ENCODE data around the gene CD300LF. TPM values are rescaled to one million over a fixed set of nuclear protein-coding genes. Genes with fewer than 3 reads are reported as not detected.

CD300LF gene
- total RNA-seq, result not detected in 2 replicates

DNA sequence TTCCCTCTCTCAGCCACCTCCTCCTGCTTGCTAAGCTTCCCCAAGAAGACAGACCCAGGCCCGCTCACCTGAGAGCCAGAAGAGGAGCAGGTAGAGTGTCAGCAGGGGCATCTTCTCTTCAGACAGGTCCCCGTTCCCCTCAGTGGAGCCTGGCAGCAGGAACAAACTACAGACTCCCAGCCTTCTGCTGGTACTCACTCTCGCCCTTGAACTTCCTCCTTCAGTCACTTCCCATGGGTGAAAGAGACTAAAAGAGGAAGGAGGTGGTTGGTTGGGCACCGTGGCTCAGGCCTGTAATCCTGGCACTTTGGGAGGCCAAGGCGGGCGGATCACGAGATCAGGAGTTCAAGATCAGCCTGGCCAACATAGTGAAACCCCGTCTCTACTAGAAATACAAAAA, at the start of gene CD300LF:
Gene CD300LF, minus strand, starts transcription at position 168 of the 400 bp plus-strand sequence. Its CDS starts 57 bp downstream, at position 111.
- no peak for DNase-seq (ENCODE audit: low read depth in 2 of 2)

DNA sequence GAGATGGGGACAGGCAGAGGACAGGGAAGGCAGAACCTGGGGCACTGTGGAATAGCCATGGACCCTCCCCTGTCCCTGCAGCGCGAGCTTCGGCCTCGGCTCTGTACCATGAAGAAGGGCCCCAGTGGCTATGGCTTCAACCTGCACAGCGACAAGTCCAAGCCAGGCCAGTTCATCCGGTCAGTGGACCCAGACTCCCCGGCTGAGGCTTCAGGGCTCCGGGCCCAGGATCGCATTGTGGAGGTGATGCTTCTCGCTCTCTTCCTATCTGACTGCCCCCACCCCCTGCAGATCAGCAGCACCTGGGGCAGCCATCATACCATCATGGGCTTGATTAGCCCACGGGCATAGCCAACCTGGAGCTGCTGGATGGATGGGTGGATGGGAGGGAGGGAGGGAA, 49.2 kb upstream of the CD300LF start:
- no peak for DNase-seq (ENCODE audit: low read depth in 2 of 2)

DNA sequence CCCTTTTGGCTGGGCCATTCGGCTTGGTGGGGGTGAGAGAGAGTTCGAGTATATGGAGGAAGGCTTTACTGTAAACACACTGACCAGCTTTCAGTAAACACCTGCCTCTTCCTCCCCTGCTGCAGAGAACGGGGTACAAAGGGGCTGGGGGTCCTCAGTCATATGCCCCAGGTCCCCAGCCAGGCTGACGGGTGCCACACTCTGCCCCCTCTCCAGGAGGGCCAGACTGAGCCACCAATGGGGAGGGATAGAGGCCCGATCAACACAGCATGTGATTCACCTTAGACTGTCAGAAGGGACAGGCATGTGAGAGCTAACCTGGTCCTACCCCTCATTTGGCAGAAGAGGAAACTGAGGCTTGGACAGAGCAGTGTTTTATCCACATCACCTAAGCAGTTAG, 48.7 kb upstream of the CD300LF start:
- DNase-seq (ENCODE audit: low read depth in 2 of 2), result no peak

DNA sequence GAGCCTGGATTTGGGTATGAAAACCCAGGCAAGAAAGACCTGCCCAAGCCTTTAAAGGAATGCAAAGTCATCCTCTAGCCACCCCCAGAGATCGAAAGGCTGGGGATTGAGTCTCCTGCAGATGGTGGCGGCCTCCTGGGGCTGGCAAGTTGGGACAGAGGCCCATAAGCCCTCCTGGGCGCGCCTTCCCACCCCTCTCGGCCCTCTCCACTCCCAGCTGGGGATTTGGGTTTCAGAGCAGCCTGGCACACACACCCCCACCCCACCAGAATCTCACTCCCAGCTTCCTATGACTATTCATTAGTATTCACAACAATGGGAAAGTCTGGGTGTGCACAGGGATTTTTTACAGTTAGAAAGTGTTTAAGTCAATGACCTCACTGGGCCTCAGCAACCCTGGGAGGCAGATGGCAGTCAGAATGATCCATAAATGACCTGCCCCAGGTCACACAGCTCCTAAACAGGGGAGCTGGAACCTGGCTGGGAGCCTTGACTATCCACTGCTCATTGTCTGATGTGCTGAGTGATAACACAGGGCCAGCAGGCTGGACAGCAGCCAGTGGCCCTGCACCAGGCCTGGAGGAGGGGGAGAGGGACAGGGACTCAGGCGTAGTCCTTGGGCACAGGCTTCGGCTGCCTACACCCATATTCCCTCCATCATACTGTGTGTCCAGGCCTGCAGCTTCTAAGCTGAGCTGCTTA, 47.8 kb upstream of the CD300LF start:
- DNase-seq (ENCODE audit: low read depth in 2 of 2), result peak in 1 of 2 donors; percentile 72

DNA sequence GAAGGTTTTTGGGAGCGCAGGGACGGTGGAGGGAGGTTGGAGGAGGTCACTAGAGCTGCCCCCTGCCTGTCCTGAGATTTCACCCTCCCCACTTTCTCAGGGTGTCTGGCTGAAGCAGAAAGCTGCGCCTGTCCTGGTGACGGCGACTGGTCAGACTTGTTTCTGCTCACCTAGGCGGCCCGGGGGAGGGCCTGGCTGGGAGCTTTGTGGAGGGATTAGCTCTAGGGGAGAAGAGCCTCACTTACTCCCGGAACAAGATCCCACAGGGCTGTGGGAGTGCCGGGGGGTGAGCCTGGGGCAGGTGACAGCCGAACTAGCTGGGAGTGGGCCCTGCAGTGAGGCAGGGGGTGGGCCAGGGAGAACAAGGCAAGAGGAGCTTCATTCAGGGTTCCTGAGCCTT, 47.2 kb upstream of the CD300LF start:
- no peak for DNase-seq (ENCODE audit: low read depth in 2 of 2)

DNA sequence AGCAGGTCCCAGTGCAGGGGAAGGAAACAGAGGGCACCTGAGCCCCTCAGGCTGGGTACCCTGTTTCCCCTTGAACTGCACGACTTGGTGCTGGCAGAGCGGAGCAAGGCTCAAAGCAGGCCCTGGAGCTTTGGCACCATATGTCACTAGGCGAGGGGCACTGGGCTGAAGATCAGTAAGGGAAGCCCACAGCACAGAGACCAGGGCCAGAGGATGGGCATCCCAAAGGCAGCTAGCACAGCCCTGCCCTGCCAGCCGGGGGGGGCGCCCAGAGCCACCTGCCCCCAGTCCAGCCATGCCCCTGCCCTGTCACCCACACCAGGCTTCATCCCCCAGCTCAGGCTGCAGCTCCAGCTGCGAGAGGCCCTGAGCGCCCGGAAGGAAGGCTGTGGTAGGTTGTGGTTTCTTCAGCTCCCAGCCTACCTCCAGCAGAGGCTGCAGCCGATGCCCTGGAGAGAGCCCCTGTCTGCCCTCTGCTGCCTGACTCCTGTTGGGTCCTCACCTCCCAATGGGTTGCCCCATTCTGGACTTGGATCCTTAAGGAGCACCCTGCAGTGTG, 46.6 kb upstream of the CD300LF start:
- DNase-seq (ENCODE audit: low read depth in 2 of 2), result no peak

DNA sequence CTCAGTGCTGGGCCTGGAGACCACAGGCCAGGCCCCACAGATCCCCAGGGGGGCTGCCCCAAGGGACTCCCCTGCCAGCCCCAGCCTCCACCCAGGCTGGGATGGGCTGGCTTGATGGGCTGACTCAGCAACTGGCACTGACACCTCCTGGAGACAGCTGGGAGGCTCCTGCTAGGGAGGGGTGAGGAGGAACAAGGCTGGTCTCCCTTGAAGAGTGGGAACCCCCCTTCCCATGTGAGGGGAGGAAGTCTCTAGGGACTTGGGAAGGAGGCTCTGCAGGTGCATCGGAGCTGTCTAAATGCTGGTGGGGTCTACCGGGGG, 46.1 kb upstream of the CD300LF start:
- no peak for DNase-seq (ENCODE audit: low read depth in 2 of 2)

DNA sequence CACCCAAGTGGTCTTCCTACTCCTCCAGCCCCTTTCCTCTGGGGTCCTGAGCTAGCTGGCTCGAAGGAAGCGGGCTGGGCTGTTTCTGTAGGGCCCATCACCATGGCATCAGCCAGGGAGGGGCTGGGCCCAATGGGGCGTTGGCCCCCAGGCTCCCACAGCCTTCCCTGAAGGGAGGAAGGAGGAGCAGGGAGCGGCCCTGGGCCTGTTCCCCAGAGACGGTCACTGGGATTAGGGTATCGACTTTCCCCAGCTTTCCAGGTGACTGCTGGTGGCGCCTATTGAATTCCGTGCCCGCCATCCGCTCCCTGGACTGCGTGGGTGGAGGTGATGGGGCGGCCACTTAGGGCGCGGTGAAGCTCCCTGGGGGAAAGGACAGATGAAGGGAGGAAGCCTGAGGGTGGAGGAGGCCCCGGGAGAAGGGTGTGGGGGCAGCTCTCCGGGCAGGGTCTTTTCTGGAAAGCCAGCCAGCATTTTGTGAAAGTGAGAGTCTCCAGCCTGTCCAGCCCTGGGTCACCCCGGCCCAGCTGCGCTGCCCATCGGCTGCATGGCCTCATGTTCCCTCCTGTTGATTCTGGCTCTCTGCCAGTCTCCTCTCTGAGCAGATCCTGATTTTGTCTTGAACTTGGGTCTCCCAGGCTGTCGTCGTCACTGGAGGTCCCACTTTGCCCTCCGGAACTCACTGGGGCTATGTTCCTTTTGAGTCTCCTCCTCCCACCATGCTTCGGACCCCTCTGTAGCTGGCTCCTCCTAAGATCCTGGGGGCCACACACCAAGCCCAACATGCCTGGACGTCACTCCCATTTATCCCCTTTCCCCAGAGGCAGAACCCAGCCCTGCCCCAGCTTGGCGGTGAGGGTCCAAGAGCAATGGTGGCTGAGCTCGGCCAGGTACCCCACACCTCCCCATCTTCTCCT, 45.5 kb upstream of the CD300LF start:
- peak in 1 of 2 donors; percentile 36 for DNase-seq (ENCODE audit: low read depth in 2 of 2)

DNA sequence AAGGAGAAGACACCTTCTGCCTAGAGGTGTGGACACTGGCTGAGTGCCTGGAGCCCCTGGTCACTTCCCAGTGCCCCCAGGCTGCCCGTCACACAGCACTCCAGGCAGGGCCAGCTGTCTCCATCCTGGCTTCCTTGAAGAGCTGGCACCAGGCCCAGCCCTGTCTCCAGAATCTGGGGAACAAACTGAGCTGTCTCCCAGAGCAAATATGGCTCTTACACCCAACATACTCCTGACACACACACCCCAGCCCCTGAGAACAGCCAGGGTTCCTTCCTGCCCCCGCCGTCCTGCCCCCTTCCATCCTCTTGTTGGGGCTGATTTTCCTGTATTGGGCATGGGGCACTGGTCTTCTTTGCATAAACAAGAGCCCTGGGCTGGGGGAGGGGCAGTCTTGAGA, 44.8 kb upstream of the CD300LF start:
- no peak for DNase-seq (ENCODE audit: low read depth in 2 of 2)

DNA sequence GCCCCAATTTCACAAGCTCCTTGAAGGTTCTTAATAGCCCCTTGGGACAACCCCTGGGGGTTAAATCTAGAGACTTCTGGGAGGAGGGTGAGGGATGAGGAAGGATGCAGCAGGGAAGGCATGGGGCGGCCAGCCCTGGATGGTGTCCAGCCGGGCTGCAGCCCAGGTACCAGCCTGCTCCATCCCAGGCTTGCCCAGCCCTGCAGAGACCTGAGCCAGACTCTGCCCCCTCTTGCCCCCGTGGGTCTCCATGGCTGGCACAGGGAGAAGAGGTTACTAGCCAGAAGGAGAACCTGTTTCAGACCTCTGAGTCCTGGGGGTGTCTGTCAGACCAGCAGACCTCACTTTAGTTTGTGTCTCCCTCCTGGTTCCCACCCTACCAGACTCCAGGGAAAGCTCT, 44.2 kb upstream of the CD300LF start:
- no peak for DNase-seq (ENCODE audit: low read depth in 2 of 2)

DNA sequence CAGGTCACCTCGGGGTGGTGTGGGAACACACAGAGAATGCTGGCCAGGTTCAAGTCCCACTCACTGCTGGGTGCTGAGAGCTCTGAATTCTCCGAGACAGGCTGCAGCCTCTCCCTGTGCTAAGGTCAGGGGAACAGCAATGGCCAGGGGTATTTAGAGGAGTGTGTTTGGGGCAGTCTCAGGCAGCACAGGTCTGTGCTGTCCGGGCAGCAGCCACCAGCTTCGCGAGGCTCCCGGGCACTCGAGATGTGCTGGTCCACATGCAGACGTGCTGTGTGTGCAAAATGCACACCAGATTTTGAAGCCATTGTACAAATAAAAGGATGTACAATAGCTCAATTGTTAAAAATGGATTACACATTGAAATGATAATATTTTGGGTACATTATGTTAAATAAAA, 42.8 kb upstream of the CD300LF start:
- DNase-seq (ENCODE audit: low read depth in 2 of 2), result no peak

DNA sequence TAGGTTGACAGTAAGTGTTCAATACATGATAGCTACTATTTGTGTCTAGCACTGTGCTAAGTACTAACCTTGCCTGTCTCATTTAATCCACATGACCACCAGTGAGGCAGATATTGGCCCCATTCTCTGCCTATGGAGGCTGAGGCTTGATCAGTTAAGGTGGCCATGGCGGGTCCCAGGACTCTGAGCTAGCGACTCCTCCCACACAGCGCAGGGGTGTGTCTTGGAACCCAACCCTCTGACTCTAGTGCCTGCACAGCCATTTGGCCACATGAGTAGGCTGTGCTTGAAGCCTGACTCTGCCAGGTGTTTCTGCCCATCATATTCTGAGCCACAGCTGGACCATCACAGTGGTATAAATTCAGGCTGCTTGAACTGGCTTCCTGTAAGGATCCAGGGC, 42.1 kb upstream of the CD300LF start:
- DNase-seq (ENCODE audit: low read depth in 2 of 2), result no peak

DNA sequence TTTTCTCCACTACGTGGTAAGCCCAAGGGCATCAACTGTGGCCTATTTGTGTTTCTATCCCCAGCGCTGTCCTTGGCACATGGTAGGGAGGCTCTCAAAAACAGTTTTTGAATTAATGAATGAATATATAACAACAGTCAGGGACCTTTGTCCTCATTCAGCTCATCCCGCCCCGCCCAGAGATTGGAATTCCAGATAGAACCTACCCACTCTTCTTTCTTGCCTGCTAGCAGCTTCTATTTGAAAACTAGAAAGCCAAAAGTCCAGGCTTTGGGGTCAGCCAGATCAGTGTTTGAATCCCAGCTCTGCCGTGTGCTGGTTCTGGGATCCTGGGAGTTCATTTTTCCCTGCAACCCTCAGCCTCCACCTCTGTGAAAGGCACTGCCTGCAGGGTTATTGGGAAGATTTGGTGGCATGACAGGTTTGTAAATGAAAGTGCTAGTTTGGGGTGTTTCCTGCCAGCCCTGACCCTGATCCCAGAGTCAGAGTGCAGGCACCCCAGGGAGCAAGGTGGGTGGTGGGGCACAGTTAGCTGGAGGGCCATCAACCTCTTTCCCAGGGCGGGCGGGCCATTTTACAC, 40.2 kb upstream of the CD300LF start:
- DNase-seq (ENCODE audit: low read depth in 2 of 2), result no peak

DNA sequence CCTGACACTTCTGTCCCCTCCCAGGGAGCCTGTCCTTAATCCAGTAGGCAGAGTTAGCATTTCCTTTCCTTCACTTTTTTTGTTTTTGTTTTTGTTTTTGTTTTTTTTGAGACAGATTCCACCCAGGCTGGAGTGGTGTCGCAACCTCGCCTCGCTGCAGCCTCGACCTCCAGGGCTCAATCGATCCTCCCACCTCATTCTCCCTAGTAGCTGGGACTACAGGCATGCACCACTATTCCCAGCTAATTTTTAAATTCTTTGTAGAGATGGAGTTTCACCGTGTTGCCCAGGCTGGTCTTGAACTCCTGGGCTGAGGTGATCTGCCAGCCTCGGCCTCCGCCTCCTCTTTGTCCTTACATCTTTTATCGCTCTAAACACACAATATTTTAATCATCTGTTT, 39.7 kb upstream of the CD300LF start:
- no peak for DNase-seq (ENCODE audit: low read depth in 2 of 2)

DNA sequence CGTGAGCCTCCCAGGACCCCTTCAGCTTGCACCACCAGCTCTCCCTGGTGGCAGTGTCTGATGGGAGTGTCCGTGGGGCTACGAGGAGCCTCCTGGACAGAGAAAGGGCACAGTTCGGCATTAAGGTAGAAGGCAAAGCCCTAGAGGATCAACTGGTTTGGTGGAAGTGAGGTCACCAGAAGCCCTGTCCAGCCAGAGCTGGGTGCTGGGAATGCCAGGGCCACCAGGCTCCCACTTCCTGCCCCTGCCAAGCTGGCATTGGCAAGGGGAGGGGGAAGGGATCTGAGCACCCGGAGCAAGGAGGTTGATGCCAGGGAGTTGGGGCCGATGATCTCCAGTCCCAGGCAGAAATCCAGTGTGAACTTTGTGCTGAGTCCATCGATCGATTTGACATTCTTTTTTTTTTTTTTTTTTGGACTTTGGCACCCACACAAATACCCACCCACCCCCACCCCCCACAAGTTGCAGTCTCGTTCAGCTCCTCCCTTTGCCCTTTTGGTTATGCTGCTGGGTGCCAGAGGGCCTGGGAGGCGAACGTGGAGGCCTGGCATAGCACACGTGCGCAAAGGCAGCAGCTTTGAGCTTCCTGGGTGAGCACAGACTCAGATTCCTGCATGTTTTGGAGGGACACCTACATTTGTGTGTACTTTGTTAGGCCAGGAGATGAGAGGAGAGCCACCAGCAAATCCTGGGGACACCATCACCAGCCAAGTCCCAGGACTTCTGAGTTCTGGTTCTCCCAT, 37.8 kb upstream of the CD300LF start:
- DNase-seq (ENCODE audit: low read depth in 2 of 2), result no peak

DNA sequence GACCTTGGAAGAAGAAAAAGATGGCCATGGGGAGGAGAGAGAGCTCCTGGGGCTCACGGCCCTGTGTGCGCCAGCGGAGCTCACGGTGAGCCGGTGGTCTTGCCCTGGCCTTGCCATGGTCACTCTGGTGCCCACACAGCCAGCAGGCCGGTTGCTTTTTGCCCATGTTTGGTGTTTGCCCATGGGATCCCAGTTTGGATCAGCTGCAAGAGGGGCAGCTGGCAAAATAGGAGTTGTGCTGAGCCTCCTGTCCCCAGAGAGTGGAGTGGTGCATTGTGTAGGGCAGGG, 37.3 kb upstream of the CD300LF start:
- DNase-seq (ENCODE audit: low read depth in 2 of 2), result no peak

DNA sequence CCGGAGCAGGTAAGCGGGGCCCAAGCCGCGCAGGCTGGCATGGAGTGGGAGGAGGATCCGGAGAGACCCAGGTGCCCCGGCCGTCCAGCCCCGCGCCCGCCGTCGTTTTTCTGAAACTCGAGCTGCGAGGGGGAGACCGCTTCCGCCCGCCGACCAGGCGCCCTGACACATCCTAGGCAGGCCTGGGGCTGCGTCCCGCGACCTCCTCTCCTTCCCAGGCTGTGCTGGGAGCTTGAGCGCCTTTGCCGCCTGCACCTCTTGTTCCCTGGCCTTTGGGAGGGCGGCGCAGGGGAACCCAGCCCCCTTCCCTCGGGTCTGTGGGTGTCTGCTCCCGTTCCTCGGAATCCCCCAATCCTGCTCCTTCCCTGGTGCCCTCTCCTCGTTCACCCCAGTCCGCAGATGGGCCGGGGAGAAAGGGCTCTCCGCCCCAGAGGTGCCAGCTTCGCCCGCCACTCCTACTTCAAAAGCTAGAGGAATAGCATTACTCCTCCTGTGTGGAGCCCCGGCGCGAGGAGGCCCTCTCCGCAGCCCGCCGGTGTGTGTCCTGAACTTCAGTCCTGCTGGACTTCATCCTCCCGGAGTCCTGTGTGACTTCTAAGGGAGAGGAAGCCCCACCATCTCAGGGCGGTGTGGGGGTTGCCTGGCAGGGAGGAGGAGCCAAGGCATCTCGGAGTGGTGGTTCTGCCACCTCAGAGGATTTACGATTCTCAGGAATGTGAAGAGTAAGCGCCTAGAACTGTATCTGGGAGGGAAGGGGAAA, 36.7 kb upstream of the CD300LF start:
- DNase-seq (ENCODE audit: low read depth in 2 of 2), result no peak

DNA sequence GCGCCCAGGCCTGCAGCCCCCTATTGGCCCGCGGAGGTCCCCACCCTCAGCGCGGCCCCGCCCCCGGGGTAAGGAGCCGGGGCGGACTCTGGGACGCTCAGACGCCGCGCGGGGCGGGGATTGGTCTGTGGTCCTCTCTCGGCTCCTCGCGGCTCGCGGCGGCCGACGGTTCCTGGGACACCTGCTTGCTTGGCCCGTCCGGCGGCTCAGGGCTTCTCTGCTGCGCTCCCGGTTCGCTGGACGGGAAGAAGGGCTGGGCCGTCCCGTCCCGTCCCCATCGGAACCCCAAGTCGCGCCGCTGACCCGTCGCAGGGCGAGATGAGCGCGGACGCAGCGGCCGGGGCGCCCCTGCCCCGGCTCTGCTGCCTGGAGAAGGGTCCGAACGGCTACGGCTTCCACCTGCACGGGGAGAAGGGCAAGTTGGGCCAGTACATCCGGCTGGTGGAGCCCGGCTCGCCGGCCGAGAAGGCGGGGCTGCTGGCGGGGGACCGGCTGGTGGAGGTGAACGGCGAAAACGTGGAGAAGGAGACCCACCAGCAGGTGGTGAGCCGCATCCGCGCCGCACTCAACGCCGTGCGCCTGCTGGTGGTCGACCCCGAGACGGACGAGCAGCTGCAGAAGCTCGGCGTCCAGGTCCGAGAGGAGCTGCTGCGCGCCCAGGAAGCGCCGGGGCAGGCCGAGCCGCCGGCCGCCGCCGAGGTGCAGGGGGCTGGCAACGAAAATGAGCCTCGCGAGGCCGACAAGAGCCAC, 36.0 kb upstream of the CD300LF start, which contains the start of gene NHERF1:
Gene NHERF1, plus strand, starts transcription at position 100 of the 750 bp plus-strand sequence. Its CDS starts 219 bp downstream, at position 319.
- DNase-seq (ENCODE audit: low read depth in 2 of 2), result peak; percentile 90 to 92

DNA sequence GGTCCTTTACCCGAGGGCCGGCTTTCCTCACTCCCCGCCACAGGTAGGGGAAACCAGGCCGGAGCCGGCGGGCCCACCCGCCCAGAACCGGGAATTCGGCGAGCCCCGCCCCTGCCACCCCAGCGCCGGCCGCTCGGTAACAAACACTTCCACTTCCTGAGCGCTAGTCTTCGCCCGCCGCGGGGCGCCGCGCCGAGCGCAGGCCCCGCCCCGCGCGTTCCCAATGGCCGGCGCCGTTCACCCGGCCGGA, 35.5 kb upstream of the CD300LF start:
- no peak for DNase-seq (ENCODE audit: low read depth in 2 of 2)

DNA sequence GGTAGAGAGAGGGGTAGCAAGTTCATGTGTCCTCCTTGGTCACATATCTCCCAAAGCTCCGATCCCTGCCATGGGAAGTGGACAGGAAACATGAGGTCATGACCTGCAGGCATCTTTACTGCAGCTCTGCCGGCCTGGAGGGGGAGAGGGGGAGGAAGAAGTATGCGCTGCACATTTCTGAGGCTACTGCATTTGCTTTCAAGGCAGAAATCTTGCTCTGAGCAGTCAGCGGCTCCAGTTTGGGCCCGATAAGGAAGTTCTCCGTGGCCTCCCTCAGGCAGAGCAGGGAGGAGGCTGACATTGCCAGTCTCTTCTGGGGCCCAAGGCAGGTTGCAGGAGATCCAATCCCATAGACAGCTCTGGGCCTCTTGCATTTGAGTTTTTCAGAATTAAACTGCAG, 34.2 kb upstream of the CD300LF start:
- no peak for DNase-seq (ENCODE audit: low read depth in 2 of 2)

DNA sequence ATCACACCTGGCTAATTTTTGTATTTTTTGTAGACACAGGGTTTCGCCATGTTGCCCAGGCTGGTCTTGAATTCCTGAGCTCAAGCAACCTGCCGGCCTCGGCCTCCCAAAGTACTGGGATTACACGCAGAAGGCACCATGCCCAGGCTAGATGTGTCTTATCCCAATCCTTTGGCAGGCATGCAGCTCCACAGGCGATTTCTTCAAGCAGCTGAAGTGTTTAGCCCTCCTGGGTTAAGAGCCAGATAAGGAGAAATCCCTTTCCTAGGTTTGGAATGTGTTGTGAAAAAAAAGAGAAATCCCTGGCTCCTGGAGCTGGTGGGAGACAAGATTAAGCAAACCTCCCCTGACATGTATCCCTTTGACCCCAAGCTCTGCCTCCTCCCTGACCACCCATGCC, 33.7 kb upstream of the CD300LF start:
- DNase-seq (ENCODE audit: low read depth in 2 of 2), result no peak

Data from lung microvascular endothelial cell (primary cell).